C4-2B (cell line): Measurements from ENCODE around the gene REN.

Experiments
- H3K27ac ChIP-seq: fragments of 450-650 bp; 2 replicates; pipeline ENCODE4 v1.5.1; 2017
- CTCF ChIP-seq: fragments of 450-650 bp; conservative IDR thresholded peaks from 2 replicates; pipeline ENCODE4 v1.5.1; 2017; ENCODE audit warnings: mild to moderate bottlenecking
- ZFX ChIP-seq: fragments of 450-650 bp; IDR thresholded peaks from 2 replicates; pipeline ENCODE4 v1.6.1; 2017

REN gene

DNA sequence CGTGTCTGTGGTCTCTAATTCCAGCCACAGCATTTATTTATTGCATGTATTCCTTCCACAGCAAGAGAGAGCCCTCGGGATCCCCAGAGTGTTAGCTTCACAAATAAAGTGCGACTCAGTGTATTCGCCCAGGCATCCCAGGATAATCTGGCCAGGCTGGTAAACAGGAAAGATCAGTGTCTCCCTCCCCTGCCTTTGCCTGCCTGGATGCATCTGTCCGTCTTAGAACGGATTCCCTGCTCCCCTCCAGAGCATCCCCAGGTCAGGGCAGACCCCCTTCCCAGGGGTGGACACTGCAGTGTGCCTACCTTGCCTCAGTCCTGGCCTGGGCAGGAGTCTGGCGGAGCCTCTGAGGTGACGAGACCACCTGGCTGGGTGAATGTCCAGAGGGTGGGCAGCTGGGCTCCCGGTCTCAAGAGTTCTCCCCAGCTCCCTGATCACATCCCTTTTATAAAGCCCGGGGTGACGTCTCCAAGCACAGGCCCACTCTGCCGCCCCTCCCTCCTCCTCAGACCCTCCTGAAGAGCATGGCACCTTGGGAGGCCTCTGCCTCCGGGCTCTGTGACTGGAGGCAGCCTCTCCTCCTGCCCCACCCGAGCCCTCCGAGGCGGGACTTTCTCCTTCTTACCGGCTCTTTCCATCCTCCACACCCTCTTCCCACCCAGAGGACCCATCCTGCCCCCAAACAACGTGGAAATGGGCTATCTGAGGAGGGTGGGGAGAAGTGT, 30.1 kb upstream of the REN start, which contains the start of gene KISS1:
TSS of gene KISS1 (minus strand) at position 424 of the 728 bp plus-strand sequence. CDS start 3,615 bp downstream, outside the sequence.
- H3K27ac ChIP-seq: no peak within 1 kb of the TSS
- TF ChIP-seq CTCF (no peak), ZFX (no peak)

DNA sequence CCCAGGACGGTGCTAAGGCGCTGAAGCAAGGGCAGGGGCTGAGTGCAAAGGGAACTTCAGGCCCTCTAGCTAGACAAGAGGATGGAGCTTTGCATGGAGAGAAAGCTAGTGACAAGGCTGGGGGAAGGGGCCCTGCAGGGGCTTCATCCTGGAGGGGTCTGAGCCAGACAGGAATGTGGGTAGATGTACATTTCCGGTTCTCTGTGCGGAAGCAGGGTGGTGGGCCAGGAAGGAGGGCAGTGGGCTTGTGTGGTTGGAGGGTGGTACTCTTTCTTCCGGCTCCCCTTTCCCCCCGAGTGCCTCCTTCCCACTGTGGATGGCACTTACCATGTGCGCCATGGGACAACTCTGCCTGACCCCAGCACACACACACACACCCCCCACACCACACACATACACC, 28.6 kb upstream of the REN start:
- no peak overlapping the region for H3K27ac ChIP-seq
- TF ChIP-seq CTCF: no peak
- no peak for TF ChIP-seq ZFX

DNA sequence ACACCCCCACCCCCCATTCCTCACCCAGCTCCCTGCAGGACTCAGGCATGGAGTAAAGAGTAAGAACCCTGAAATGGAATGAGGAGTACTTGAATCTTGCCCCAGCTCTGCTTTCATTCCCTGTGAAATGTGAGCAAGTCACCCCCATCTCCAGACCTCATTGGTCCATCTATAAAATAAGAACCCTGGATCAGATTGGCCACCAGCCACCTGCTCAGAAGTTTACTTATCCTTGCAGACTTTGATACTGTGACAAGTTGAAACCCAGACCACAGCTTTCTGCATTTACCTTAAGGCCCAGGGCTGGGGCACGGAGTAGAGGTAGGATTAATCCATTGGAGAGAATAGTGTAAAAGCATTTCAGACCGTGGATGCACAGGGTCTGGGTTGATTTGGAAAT, 27.9 kb upstream of the REN start:
- H3K27ac ChIP-seq: no peak overlapping the region
- TF ChIP-seq CTCF (no peak), ZFX (no peak)

- H3K27ac ChIP-seq: no peak overlapping the region
- TF ChIP-seq CTCF (no peak), ZFX (no peak)
Measured at GRCh38 chr1:204192589-204193352, 26.6 kb upstream of the REN start.

DNA sequence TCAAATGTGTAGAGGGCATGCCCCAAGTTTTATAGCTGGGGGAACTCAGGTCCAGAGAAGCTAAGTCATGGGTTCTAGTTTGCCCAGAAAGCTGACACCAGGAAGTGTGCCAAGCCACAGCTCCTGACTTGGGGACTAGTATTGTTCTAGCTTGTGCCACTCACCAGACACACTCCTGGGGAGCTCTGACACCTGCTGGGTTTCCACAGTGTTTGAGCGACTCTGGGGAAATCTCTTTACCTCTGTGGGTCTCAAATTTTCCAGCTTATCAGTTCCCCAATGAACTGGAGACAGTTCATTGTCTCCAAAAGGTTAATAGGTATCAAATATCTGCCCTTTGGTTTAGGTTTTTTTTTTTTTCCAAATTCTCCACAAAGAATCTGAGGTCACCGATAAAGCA, 25.9 kb upstream of the REN start:
- no peak overlapping the region for H3K27ac ChIP-seq
- TF ChIP-seq ZFX: no peak

GRCh38 chr1:204191456-204191855, 25.3 kb upstream of the REN start:
- TF ChIP-seq ZFX: no peak
- TF ChIP-seq CTCF: no peak
- no peak overlapping the region for H3K27ac ChIP-seq

DNA sequence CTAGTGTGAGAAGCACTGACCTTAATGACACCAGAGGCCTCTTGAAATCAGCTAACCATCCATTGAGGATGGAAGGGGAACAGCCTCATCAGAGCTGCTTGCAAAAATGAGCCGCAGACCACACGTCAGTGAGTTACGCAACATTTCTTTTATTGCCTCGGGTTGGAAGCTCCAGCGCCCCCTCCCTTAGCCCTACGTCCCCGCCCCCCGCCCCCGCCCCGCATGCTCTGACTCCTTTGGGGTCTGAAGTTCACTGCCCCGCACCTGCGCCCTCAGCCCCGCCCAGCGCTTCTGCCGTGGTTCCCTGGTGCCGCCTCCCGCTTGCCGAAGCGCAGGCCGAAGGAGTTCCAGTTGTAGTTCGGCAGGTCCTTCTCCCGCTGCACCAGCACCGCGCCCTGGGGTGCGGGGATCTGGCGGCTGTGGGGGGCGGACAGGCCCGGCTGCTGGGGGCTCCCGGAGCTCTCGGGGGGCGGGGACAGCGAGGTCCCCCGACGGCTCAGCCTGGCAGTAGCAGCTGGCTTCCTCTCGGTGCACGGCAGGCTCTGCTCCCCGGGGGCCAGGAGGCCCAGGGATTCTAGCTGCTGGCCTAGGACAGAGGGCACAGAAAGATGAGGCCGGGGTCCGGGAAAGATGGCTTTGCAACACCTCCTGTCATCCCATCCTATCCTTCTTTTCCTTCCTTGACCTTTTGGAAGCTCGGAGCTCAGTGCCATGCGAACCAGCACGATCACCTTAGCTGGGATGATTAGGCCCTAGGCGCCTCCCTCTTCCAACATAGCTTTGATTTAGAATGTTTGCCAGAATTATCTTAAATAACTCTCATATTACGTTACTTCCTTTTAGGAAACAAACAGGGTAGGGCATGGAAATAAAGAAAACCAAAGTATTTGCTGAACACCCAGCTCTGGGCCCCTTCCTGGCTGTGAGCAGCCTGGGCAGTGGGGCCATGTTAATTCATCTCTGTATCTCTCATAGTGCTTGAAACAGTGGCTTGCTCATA, 24.4 kb upstream of the REN start:
- no peak for TF ChIP-seq ZFX
- TF ChIP-seq CTCF: no peak

More for the DNA sequence above, 24.4 kb upstream of the REN start:
- no peak overlapping the region for H3K27ac ChIP-seq
